Colonic mucosa (tissue), 4 donors: ENCODE measurements around the gene MTA2. TPM values are rescaled to one million over a fixed set of nuclear protein-coding genes. Genes with fewer than 3 reads are reported as not detected.
"Not testable (repeated sequence)": the region's sequence is repeated elsewhere in the genome, so short reads cannot be mapped to it uniquely, and the experiment has no call there.

Experiments
- DNase-seq: peaks from one replicate; pipeline ENCODE4 v3.0.0-alpha.2; 2020
- H3K27ac ChIP-seq: fragments of 200-600 bp; one replicate; pipeline ENCODE4 v1.8.0; 2021
- H3K27me3 ChIP-seq: fragments of 200-600 bp; one replicate; pipeline ENCODE4 v1.8.0; 2021
- H3K36me3 ChIP-seq: fragments of 200-600 bp; one replicate; pipeline ENCODE4 v1.8.0; 2021
- H3K4me1 ChIP-seq: fragments of 200-600 bp; one replicate; pipeline ENCODE4 v1.8.0; 2021; ENCODE audit warnings: mild to moderate bottlenecking
- H3K4me3 ChIP-seq: fragments of 200-600 bp; one replicate; pipeline ENCODE4 v1.8.0; 2021
- H3K9ac ChIP-seq, 2 donors: one replicate each; pipeline ENCODE4 v1.7.0; 2013; ENCODE audit warnings: control low read depth in 2 of 2, low read depth in 2 of 2, low read length in 2 of 2
- H3K9me3 ChIP-seq: fragments of 200-600 bp; one replicate; pipeline ENCODE4 v1.8.0; 2021
- intact Hi-C: fragments of 100-400 bp; cut with DNase I; formaldehyde crosslinking; loops from one replicate; pipeline ENCODE4 v1.14.1; 2022
- total RNA-seq, 2 donors: library from RNA; stranded (reverse); fragmentation: NEBNext Ultra II Directional in 1 of 2; extraction: Animal tissue kit (Norgen Biotek cat#: 25700) in 1 of 2; gene quantifications; one replicate each; pipeline ENCODE4 v1.2.1, GENCODE V29; 2021
- TF ChIP-seq, protein P1 (sequence below): fragments of 200-600 bp; IDR thresholded peaks from one replicate; pipeline ENCODE4 v1.8.0; 2022; ENCODE audit warnings: antibody characterized with exemption, mild to moderate bottlenecking
- donor health status: healthy.
- donor health status: DM: no; HTN: no; CAD: no.
- donor health status: DM: no; HTN: no; CAD: no.

The MTA2 gene
- total RNA-seq, 2 donors from 2014 or later = 91.0 to 133 TPM

DNA sequence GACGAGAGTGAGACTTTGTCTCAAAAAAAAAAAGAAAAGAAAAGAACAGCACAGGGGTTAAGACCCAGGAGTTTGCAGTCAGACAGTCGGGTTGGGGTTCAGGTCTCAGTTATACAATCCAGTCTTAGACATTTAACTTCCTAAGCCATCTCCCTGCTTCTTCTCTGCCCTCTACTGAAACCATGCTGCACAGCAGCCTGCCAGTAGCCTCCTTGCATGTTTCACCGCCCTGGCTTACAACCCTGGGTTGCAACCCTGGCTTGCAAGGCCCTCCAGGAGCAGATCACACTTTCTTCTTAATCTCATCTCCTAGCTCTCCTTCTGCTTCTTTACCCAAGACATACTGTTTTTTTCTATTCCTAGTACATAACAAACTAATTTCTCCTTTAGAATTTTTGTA, 26.0 kb upstream of the MTA2 start:
- no peak overlapping the region for H3K27ac ChIP-seq
- H3K4me1 ChIP-seq = no peaks in the 10 kb centered on the region
- DNase-seq = no peak
- H3K4me3 ChIP-seq = no peak overlapping the region
- TF ChIP-seq, protein P1, sequence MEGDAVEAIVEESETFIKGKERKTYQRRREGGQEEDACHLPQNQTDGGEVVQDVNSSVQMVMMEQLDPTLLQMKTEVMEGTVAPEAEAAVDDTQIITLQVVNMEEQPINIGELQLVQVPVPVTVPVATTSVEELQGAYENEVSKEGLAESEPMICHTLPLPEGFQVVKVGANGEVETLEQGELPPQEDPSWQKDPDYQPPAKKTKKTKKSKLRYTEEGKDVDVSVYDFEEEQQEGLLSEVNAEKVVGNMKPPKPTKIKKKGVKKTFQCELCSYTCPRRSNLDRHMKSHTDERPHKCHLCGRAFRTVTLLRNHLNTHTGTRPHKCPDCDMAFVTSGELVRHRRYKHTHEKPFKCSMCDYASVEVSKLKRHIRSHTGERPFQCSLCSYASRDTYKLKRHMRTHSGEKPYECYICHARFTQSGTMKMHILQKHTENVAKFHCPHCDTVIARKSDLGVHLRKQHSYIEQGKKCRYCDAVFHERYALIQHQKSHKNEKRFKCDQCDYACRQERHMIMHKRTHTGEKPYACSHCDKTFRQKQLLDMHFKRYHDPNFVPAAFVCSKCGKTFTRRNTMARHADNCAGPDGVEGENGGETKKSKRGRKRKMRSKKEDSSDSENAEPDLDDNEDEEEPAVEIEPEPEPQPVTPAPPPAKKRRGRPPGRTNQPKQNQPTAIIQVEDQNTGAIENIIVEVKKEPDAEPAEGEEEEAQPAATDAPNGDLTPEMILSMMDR = no peak
- intact Hi-C loops = no loop called here
- peaks cover 49% of the 10 kb centered on the region for H3K36me3 ChIP-seq
- H3K9ac ChIP-seq = no peak overlapping the region
- H3K9me3 ChIP-seq = no peaks in the 10 kb centered on the region
- H3K27me3 ChIP-seq = no peaks in the 10 kb centered on the region

DNA sequence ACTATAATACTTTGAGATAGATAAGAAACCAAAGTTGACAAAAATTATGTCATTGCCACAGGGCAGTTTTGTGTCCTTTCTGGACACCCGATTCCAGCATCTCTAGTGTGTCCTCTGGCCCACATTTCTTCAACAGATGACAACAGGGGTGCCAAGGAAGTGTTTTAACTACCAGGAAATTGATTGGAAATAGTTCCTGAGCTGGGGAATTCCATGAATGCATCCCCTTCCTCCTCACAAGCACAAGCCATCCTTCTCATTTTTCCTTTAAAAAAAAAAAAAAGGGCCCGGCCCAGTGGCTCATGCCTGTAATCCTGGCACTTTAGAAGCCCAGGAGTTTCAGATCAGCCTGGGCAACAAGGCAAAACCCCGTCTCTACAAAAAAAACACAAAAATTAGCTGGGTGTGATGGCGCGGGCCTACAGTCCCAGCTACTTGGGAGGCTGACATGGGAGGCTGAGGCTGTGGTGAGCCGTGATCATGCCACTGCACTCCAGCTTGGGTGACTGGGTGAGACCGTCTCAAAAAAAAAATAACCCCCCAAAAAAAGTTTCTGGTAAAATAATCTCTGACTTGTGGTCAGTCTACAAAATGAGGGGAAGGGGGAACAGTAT, 20.9 kb upstream of the MTA2 start:
- Histone ChIP-seq H3K36me3 (peaks cover 19% of the 10 kb centered on the region), H3K27me3 (no peaks in the 10 kb centered on the region), H3K4me1 (peaks cover 8% of the 10 kb centered on the region), H3K4me3 (no peak overlapping the region), H3K9ac (peak overlapping the region in 1 of 2 donors; percentile 52), H3K9me3 (no peaks in the 10 kb centered on the region), H3K27ac (peak overlapping the region; percentile 98)
- intact Hi-C loops = no loop called here
- DNase-seq = no peak
- TF ChIP-seq, protein P1 = no peak

DNA sequence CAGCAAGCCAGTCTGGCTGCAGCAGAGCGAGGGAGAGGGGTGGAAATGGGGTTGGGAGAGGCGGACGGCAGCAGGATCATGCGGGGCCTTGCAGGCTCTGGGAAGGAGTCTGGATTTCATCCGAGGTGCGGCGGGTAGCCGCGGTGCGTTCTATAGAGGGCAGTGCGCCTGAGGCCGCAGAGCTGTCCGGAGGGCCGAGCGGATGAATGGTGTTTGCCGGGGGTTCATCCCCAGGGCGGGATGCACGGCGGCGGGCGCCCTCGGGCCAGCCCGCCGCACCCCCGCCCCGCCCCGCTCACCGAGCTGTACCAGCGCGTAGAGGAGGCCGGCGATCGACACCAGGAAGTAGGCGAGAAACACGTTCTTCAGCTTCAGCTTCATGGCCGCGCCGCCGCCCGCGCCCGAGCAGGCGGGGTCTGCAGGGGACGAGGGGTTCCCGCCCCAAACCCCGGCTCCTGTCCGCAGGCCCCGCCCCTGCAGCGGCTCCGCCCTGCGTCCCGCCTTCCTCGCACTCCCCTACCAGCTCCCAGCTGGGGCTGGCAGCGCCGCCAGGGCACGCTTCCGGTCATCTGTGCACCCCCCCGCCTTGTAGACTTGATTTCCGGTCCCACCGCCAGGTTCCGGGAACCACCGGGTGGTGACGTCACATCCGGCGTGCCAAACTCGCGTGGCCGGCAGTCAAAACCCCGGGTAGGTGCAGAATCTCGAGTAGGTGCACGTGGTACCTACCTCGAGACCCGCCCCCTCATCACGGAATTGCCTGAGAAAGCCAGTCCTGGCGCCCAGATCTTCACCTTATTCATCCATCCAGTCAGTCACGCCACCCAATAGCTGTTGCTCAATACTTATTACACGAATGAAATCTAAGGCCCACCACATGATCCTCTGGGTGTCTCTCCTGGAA, 20.2 kb upstream of the MTA2 start, which contains the start of gene B3GAT3:
Gene B3GAT3, minus strand, starts transcription at position 420 of the 904 bp plus-strand sequence. Its CDS starts 39 bp downstream, at position 381.
- no peaks in the 10 kb centered on the region for H3K9me3 ChIP-seq
- H3K27me3 ChIP-seq = no peaks in the 10 kb centered on the region
- peak within 1 kb of the TSS; percentile 98 for H3K27ac ChIP-seq
- peaks cover 15% of the 10 kb centered on the region for H3K36me3 ChIP-seq
- DNase-seq = peak; percentile 98
- H3K4me3 ChIP-seq = peak within 1 kb of the TSS; percentile 55
- TF ChIP-seq, protein P1 = no peak
- intact Hi-C loops = no loop called here
- peaks cover 8% of the 10 kb centered on the region for H3K4me1 ChIP-seq
- peak within 1 kb of the TSS; percentile 81 to 93 for H3K9ac ChIP-seq

DNA sequence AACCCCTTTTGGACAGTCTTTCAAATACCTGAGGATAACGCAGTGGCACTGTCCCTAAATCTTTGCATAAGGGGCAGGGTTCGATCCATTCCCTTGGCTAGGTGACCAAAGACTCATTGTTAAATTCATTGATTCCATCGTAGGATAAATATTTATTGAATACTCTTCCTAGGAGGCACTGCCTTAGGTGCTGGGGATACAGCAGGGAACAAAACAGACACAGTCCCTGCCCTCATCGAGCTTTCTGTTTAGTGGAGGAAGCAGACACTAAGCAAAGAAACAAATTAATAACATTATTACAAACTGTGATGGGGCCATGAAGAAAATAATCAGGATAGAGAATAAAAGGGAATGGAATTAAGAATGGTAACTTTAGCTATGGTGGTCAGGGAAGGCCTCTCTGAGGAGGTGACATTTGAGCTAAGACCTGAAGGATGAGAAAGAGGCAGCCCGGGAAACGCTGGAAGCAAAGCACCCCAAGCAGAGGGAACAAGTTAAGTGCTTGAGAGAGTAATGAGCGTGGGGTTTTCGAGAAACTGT, 19.4 kb upstream of the MTA2 start:
- no peak for DNase-seq
- Histone ChIP-seq H3K27me3 (no peaks in the 10 kb centered on the region), H3K9ac (peak overlapping the region; percentile 81 to 93), H3K9me3 (no peaks in the 10 kb centered on the region), H3K27ac (peak overlapping the region; percentile 98), H3K4me1 (peaks cover 8% of the 10 kb centered on the region), H3K4me3 (peak overlapping the region; percentile 55), H3K36me3 (peaks cover 9% of the 10 kb centered on the region)
- intact Hi-C loops = no loop called here
- TF ChIP-seq, protein P1 = no peak

DNA sequence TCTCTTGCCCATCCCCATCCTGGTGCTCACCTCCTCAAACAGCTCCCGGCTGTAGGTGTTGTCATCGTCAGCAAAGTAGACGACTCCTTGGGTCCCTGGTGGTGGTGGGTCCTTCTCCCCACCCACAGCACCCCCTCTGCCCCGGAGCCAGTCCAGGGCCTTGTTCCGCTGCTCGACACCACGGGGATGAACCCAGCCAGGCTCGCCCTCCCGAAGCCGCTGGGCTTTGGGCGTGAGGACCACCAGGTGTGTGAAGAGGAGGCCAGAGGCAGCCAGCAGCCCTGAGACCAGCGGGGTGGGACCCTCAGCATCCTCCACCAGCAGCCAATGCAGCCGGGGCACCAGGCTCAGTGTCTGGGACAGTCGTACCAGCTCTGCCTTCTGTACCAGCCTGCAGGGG, 15.3 kb upstream of the MTA2 start:
- H3K9ac ChIP-seq, H3K9me3 ChIP-seq, H3K4me1 ChIP-seq, DNase-seq, H3K27me3 ChIP-seq, H3K27ac ChIP-seq, H3K36me3 ChIP-seq, intact Hi-C loops, H3K4me3 ChIP-seq: not testable (repeated sequence)
